Trophoblast cell (in vitro differentiated cells and primary cell): Measurements from ENCODE around the gene SUPT20HL1.

ENCODE experiments used
- DNase-seq, 2 donors: peaks; one replicate each; pipeline ENCODE4 v3.0.0-alpha.2; 2016
- H2AFZ ChIP-seq: 2 replicates; pipeline ENCODE4 v1.6.1; 2013; ENCODE audit warnings: low read length, moderate library complexity, mild to moderate bottlenecking; ENCODE audit not compliant: insufficient read depth, poor library complexity
- H2AK5ac ChIP-seq: 2 replicates; pipeline ENCODE4 v1.6.1; 2013; ENCODE audit warnings: mild to moderate bottlenecking, low read length
- H2BK120ac ChIP-seq: 2 replicates; pipeline ENCODE4 v1.6.1; 2013; ENCODE audit warnings: low read length, mild to moderate bottlenecking, moderate library complexity; ENCODE audit not compliant: insufficient read depth, poor library complexity
- H2BK12ac ChIP-seq: 2 replicates; pipeline ENCODE4 v1.6.1; 2013; ENCODE audit warnings: mild to moderate bottlenecking, low read length, moderate library complexity
- H2BK5ac ChIP-seq: 2 replicates; pipeline ENCODE4 v1.6.1; 2013; ENCODE audit warnings: low read length, low read depth, moderate library complexity, mild to moderate bottlenecking; ENCODE audit not compliant: poor library complexity
- H3K14ac ChIP-seq: 2 replicates; pipeline ENCODE4 v1.6.1; 2013; ENCODE audit warnings: mild to moderate bottlenecking, low read length
- H3K18ac ChIP-seq: 2 replicates; pipeline ENCODE4 v1.6.1; 2013; ENCODE audit warnings: mild to moderate bottlenecking, low read length
- H3K23ac ChIP-seq: 2 replicates; pipeline ENCODE4 v1.6.1; 2013; ENCODE audit warnings: low read length
- H3K27ac ChIP-seq: 2 replicates; pipeline ENCODE4 v1.5.1; 2013; ENCODE audit warnings: low read depth, mild to moderate bottlenecking, inconsistent platforms, low read length, moderate library complexity
- H3K27me3 ChIP-seq: 2 replicates; pipeline ENCODE4 v1.6.1; 2013; ENCODE audit warnings: inconsistent platforms, mild to moderate bottlenecking, low read length, moderate library complexity; ENCODE audit not compliant: insufficient read depth
- H3K36me3 ChIP-seq, 2 experiments: 1 replicate in 1 of 2; 2 replicates in 1 of 2; pipeline ENCODE4 v1.6.1; 2013; ENCODE audit warnings: low read length in 2 of 2, mild to moderate bottlenecking in 2 of 2, moderate library complexity in 1 of 2; ENCODE audit not compliant: insufficient read depth in 2 of 2, control insufficient read depth in 1 of 2
- H3K4ac ChIP-seq: 2 replicates; pipeline ENCODE4 v1.6.1; 2013; ENCODE audit warnings: low read depth, mild to moderate bottlenecking, low read length, moderate library complexity
- H3K4me1 ChIP-seq, 2 experiments: 1 replicate in 1 of 2; 2 replicates in 1 of 2; pipeline ENCODE4 v1.6.1; 2013; ENCODE audit warnings: low read length in 2 of 2, mild to moderate bottlenecking in 2 of 2, moderate library complexity in 1 of 2; ENCODE audit not compliant: insufficient read depth in 2 of 2, control insufficient read depth in 1 of 2
- H3K4me2 ChIP-seq: 2 replicates; pipeline ENCODE4 v1.6.1; 2013; ENCODE audit warnings: inconsistent platforms, mild to moderate bottlenecking, low read length, moderate library complexity
- H3K4me3 ChIP-seq: 2 replicates; pipeline ENCODE4 v1.5.1; 2013; ENCODE audit warnings: mild to moderate bottlenecking, low read depth, low read length, inconsistent platforms
- H3K79me1 ChIP-seq: one replicate; pipeline ENCODE4 v1.6.1; 2013; ENCODE audit warnings: low read length
- H3K79me2 ChIP-seq: 2 replicates; pipeline ENCODE4 v1.6.1; 2013; ENCODE audit warnings: low read length, mild to moderate bottlenecking; ENCODE audit not compliant: control insufficient read depth, insufficient read depth, poor library complexity
- H3K9ac ChIP-seq: 2 replicates; pipeline ENCODE4 v1.6.1; 2013; ENCODE audit warnings: mild to moderate bottlenecking, low read length
- H3K9me3 ChIP-seq: 2 replicates; pipeline ENCODE4 v1.6.1; 2013; ENCODE audit warnings: low read depth, mild to moderate bottlenecking, control low read depth, inconsistent platforms, low read length; ENCODE audit not compliant: insufficient read depth
- H4K12ac ChIP-seq: 2 replicates; pipeline ENCODE4 v1.6.1; 2013; ENCODE audit warnings: low read depth, mild to moderate bottlenecking, low read length, moderate library complexity
- H4K8ac ChIP-seq: 2 replicates; pipeline ENCODE4 v1.6.1; 2013; ENCODE audit warnings: low read depth, mild to moderate bottlenecking, low read length, moderate library complexity
- H4K91ac ChIP-seq: one replicate; pipeline ENCODE4 v1.6.1; 2013; ENCODE audit warnings: low read depth, mild to moderate bottlenecking, low read length, moderate library complexity
- WGBS: extraction: QIAGEN DNeasy Blood & Tissue Kit; methylation state at CpG from one replicate; pipeline ENCODE4 v1.1.7; 2013; ENCODE audit warnings: missing lambda C conversion rate; ENCODE audit not compliant: insufficient read length, insufficient coverage; ENCODE audit errors: extremely low coverage; 5-methylcytosine and 5-hydroxymethylcytosine counted together

SUPT20HL1 gene

GRCh38 chrX:24395775-24396174 lies 35.3 kb downstream of the SUPT20HL1 start:
- no peaks in the 10 kb centered on the region for H3K9me3 ChIP-seq
- no peaks in the 10 kb centered on the region for H3K36me3 ChIP-seq
- H2BK12ac ChIP-seq, result no peak overlapping the region
- H3K4me3 ChIP-seq, result no peak overlapping the region
- H4K91ac ChIP-seq, result no peak overlapping the region
- H2BK5ac ChIP-seq, result no peak overlapping the region
- no peak overlapping the region for H3K23ac ChIP-seq
- H3K9ac ChIP-seq, result no peak overlapping the region
- no peak overlapping the region for H3K14ac ChIP-seq
- no peaks in the 10 kb centered on the region for H3K79me1 ChIP-seq
- WGBS, result no CpG with 5 or more reads among the region's 4 CpGs
- H3K27me3 ChIP-seq, result no peaks in the 10 kb centered on the region
- H3K79me2 ChIP-seq, result no peaks in the 10 kb centered on the region
- H3K4me1 ChIP-seq, result no peaks in the 10 kb centered on the region
- no peak overlapping the region for H4K8ac ChIP-seq
- H2AK5ac ChIP-seq, result no peak overlapping the region
- H3K4me2 ChIP-seq, result no peak overlapping the region
- H3K4ac ChIP-seq, result no peak overlapping the region
- no peak overlapping the region for H2AFZ ChIP-seq
- H3K27ac ChIP-seq, result no peak overlapping the region
- no peak overlapping the region for H3K18ac ChIP-seq
- H2BK120ac ChIP-seq, result no peak overlapping the region
- peak; percentile 38 to 85 for DNase-seq
- H4K12ac ChIP-seq, result no peak overlapping the region

GRCh38 chrX:24396236-24396930 lies 35.9 kb downstream of the SUPT20HL1 start:
- Histone ChIP-seq H3K18ac (no peak overlapping the region), H2AK5ac (no peak overlapping the region), H4K8ac (no peak overlapping the region), H3K27ac (no peak overlapping the region), H3K4me1 (no peaks in the 10 kb centered on the region), H3K23ac (no peak overlapping the region), H4K91ac (no peak overlapping the region), H2AFZ (no peak overlapping the region), H3K27me3 (no peaks in the 10 kb centered on the region), H3K9ac (no peak overlapping the region), H2BK120ac (no peak overlapping the region), H3K4ac (no peak overlapping the region), H2BK12ac (no peak overlapping the region), H3K4me2 (no peak overlapping the region), H3K14ac (no peak overlapping the region), H3K79me2 (no peaks in the 10 kb centered on the region), H4K12ac (no peak overlapping the region), H3K79me1 (no peaks in the 10 kb centered on the region), H3K9me3 (no peaks in the 10 kb centered on the region), H3K4me3 (no peak overlapping the region), H3K36me3 (no peaks in the 10 kb centered on the region), H2BK5ac (no peak overlapping the region)
- DNase-seq, result peak in 1 of 2 donors; percentile 16
- no CpG with 5 or more reads among the region's 5 CpGs for WGBS

GRCh38 chrX:24396931-24397279 lies 36.5 kb downstream of the SUPT20HL1 start:
- H3K9me3 ChIP-seq, result no peaks in the 10 kb centered on the region
- H3K4me2 ChIP-seq, result no peak overlapping the region
- no peak overlapping the region for H3K23ac ChIP-seq
- H2BK120ac ChIP-seq, result no peak overlapping the region
- no peak overlapping the region for H4K91ac ChIP-seq
- no peak overlapping the region for H2AFZ ChIP-seq
- H3K79me2 ChIP-seq, result no peaks in the 10 kb centered on the region
- H3K4ac ChIP-seq, result no peak overlapping the region
- no peaks in the 10 kb centered on the region for H3K4me1 ChIP-seq
- no peak overlapping the region for H3K27ac ChIP-seq
- WGBS, result no CpG with 5 or more reads among the region's 1 CpG
- no peak overlapping the region for H3K9ac ChIP-seq
- DNase-seq, result peak in 1 of 2 donors; percentile 50
- H3K27me3 ChIP-seq, result no peaks in the 10 kb centered on the region
- no peak overlapping the region for H2BK12ac ChIP-seq
- H2AK5ac ChIP-seq, result no peak overlapping the region
- no peaks in the 10 kb centered on the region for H3K79me1 ChIP-seq
- H2BK5ac ChIP-seq, result no peak overlapping the region
- no peak overlapping the region for H4K8ac ChIP-seq
- no peak overlapping the region for H3K14ac ChIP-seq
- no peak overlapping the region for H3K4me3 ChIP-seq
- H4K12ac ChIP-seq, result no peak overlapping the region
- H3K18ac ChIP-seq, result no peak overlapping the region
- no peaks in the 10 kb centered on the region for H3K36me3 ChIP-seq

GRCh38 chrX:24398766-24399165 lies 38.3 kb downstream of the SUPT20HL1 start:
- Histone ChIP-seq H4K12ac (no peak overlapping the region), H3K4me3 (no peak overlapping the region), H3K4me2 (no peak overlapping the region), H3K23ac (no peak overlapping the region), H2BK120ac (no peak overlapping the region), H4K8ac (no peak overlapping the region), H3K27ac (no peak overlapping the region), H3K4ac (no peak overlapping the region), H2BK12ac (no peak overlapping the region), H3K9me3 (no peaks in the 10 kb centered on the region), H3K18ac (no peak overlapping the region), H3K79me2 (no peaks in the 10 kb centered on the region), H3K14ac (no peak overlapping the region), H3K79me1 (no peaks in the 10 kb centered on the region), H3K4me1 (no peaks in the 10 kb centered on the region), H2BK5ac (no peak overlapping the region), H4K91ac (no peak overlapping the region), H2AFZ (no peak overlapping the region), H3K36me3 (no peaks in the 10 kb centered on the region), H2AK5ac (no peak overlapping the region), H3K9ac (no peak overlapping the region), H3K27me3 (no peaks in the 10 kb centered on the region)
- DNase-seq, result no peak
- WGBS, result no CpG with 5 or more reads among the region's 2 CpGs
